Measurements from ENCODE around the gene FOXP1. TPM values are rescaled to one million over a fixed set of nuclear protein-coding genes. Genes with fewer than 3 reads are reported as not detected.

The FOXP1 gene
- total and polyA plus RNA-seq, 12 donors, result 7.6 to 42.7 (median 24.3) TPM

- intact Hi-C loops (cut with DNase I), result no loop called here
- Histone ChIP-seq H3K4me3 (no peak overlapping the region), H3K4me1 (replicated peaks in 1 of 2) (no peaks in the 10 kb centered on the region), H3K27ac (no peak overlapping the region), H3K9me3 (replicated peaks in 1 of 3) (no peaks in the 10 kb centered on the region), H3K27me3 (no peaks in the 10 kb centered on the region), H3K36me3 (replicated peaks in 1 of 2) (no peaks in the 10 kb centered on the region)
- no peak for DNase-seq
- WGBS, 4 donors, result 70 to 92% (median 72%) methylated on average over 3 of the region's 3 CpGs
- no peak for TF ChIP-seq CTCF (IDR thresholded peaks at IDR 0.05)
- TF ChIP-seq POLR2A (IDR thresholded peaks at IDR 0.05), result no peak
Measured at GRCh38 chr3:71413572-71413971, 170.0 kb downstream of the FOXP1 start.

GRCh38 chr3:71409352-71409751, 174.2 kb downstream of the FOXP1 start:
- TF ChIP-seq CTCF (IDR thresholded peaks at IDR 0.05), result no peak
- no peak for TF ChIP-seq POLR2A (IDR thresholded peaks at IDR 0.05)
- intact Hi-C loops (cut with DNase I), result no loop called here
- Histone ChIP-seq H3K4me1 (replicated peaks in 1 of 2) (no peaks in the 10 kb centered on the region), H3K9me3 (replicated peaks in 1 of 3) (no peaks in the 10 kb centered on the region), H3K36me3 (replicated peaks in 1 of 2) (no peaks in the 10 kb centered on the region), H3K27me3 (no peaks in the 10 kb centered on the region), H3K27ac (no peak overlapping the region), H3K4me3 (no peak overlapping the region)
- no peak for DNase-seq
- 63 to 74% (median 71%) methylated on average over 1 of the region's 1 CpG for WGBS, 4 donors

- DNase-seq, result no peak
- Histone ChIP-seq H3K4me1 (replicated peaks in 1 of 2) (no peaks in the 10 kb centered on the region), H3K36me3 (replicated peaks in 1 of 2) (no peaks in the 10 kb centered on the region), H3K27me3 (no peaks in the 10 kb centered on the region), H3K9me3 (replicated peaks in 1 of 3) (no peaks in the 10 kb centered on the region), H3K4me3 (no peak overlapping the region), H3K27ac (no peak overlapping the region)
- 84 to 93% (median 89%) methylated on average over 2 of the region's 2 CpGs for WGBS, 4 donors
- intact Hi-C loops (cut with DNase I), result no loop called here
- TF ChIP-seq CTCF (IDR thresholded peaks at IDR 0.05) (no peak), POLR2A (IDR thresholded peaks at IDR 0.05) (no peak)
Measured at GRCh38 chr3:71408903-71409302, 174.6 kb downstream of the FOXP1 start.

- no peaks in the 10 kb centered on the region for H3K4me1 ChIP-seq (replicated peaks in 1 of 2)
- TF ChIP-seq CTCF (IDR thresholded peaks at IDR 0.05) (no peak), POLR2A (IDR thresholded peaks at IDR 0.05) (no peak)
- H3K36me3 ChIP-seq (replicated peaks in 1 of 2), result no peaks in the 10 kb centered on the region
- no peaks in the 10 kb centered on the region for H3K27me3 ChIP-seq
- H3K9me3 ChIP-seq (replicated peaks in 1 of 3), result no peaks in the 10 kb centered on the region
- no peak for DNase-seq
- intact Hi-C loops (cut with DNase I), result no loop called here
- no peak overlapping the region for H3K27ac ChIP-seq
- 68 to 78% (median 71%) methylated on average over 10 of the region's 10 CpGs for WGBS, 4 donors
- H3K4me3 ChIP-seq, result no peak overlapping the region
Measured at GRCh38 chr3:71407823-71408222, 175.7 kb downstream of the FOXP1 start.

All from adrenal gland (tissue), 12 donors.